Neural cell (in vitro differentiated cells): ENCODE data around the gene PML. TPM values are rescaled to one million over a fixed set of nuclear protein-coding genes. Genes with fewer than 3 reads are reported as not detected.

Experiments
- H2AFZ ChIP-seq: fragments of 200-600, 300-800 bp; sonication (generic), shearing (Covaris generic); 2 replicates; pipeline ENCODE4 v1.6.0; 2014; ENCODE audit warnings: low read depth, mild to moderate bottlenecking, antibody characterized with exemption, low read length, moderate library complexity
- H3F3A ChIP-seq: fragments of 200-600 bp; shearing (Covaris generic); 2 replicates; pipeline ENCODE4 v1.6.1; 2016; ENCODE audit warnings: mild to moderate bottlenecking, moderate library complexity, mixed read lengths, antibody characterized with exemption, low read length; ENCODE audit not compliant: insufficient read depth, poor library complexity, severe bottlenecking
- H3K27ac ChIP-seq: fragments of 200-600, 300-800 bp; sonication (generic), shearing (Covaris generic); 2 replicates; pipeline ENCODE4 v1.5.1; 2014; ENCODE audit warnings: mild to moderate bottlenecking, low read length, moderate library complexity
- H3K27me3 ChIP-seq: fragments of 300-800, 200-600 bp; sonication (generic), shearing (Covaris generic); 2 replicates; pipeline ENCODE4 v1.6.0; 2014; ENCODE audit warnings: mild to moderate bottlenecking, low read depth, low read length, moderate library complexity; ENCODE audit not compliant: insufficient read depth
- H3K36me3 ChIP-seq: fragments of 300-800, 200-600 bp; sonication (generic), shearing (Covaris generic); 2 replicates; pipeline ENCODE4 v1.5.1; 2014; ENCODE audit warnings: mild to moderate bottlenecking, antibody characterized with exemption, low read length, moderate library complexity; ENCODE audit not compliant: insufficient read depth
- H3K4me2 ChIP-seq: fragments of 300-800, 200-600 bp; sonication (generic), shearing (Covaris generic); 2 replicates; pipeline ENCODE4 v1.6.0; 2014; ENCODE audit warnings: mild to moderate bottlenecking, low read length
- H3K4me3 ChIP-seq: fragments of 300-800, 200-600 bp; sonication (generic), shearing (Covaris generic); 2 replicates; pipeline ENCODE4 v1.5.1; 2014; ENCODE audit warnings: mild to moderate bottlenecking, low read length, moderate library complexity
- H3K79me2 ChIP-seq: fragments of 200-600 bp; shearing (Covaris generic); replicated peaks from 2 replicates; pipeline ENCODE4 v1.6.0; 2014; ENCODE audit warnings: mild to moderate bottlenecking, low read length, moderate library complexity; ENCODE audit not compliant: insufficient read depth
- H3K9ac ChIP-seq: fragments of 300-800, 200-600 bp; sonication (generic), shearing (Covaris generic); 2 replicates; pipeline ENCODE4 v1.6.1; 2016; ENCODE audit warnings: mild to moderate bottlenecking, low read length, mixed read lengths
- H3K9me2 ChIP-seq: fragments of 200-600 bp; shearing (Covaris generic); 2 replicates; pipeline ENCODE4 v1.6.1; 2016; ENCODE audit warnings: mild to moderate bottlenecking, low read length, mixed read lengths; ENCODE audit not compliant: insufficient read depth
- H3K9me3 ChIP-seq: fragments of 200-600, 300-800 bp; sonication (generic), shearing (Covaris generic); 2 replicates; pipeline ENCODE4 v1.6.1; 2016; ENCODE audit warnings: mild to moderate bottlenecking, mixed run types, low read length, moderate library complexity, mixed read lengths
- H4K20me1 ChIP-seq: fragments of 200-600 bp; shearing (Covaris generic); 2 replicates; pipeline ENCODE4 v1.6.1; 2016; ENCODE audit warnings: mild to moderate bottlenecking, mixed run types; ENCODE audit not compliant: insufficient read depth
- EP300 ChIP-seq: fragments of 450-650 bp; conservative IDR thresholded peaks from 2 replicates; pipeline ENCODE4 v1.6.1; 2014; ENCODE audit warnings: antibody characterized with exemption, mild to moderate bottlenecking, moderate library complexity; ENCODE audit not compliant: poor library complexity, severe bottlenecking
- EZH2 ChIP-seq: fragments of 200-600, 300-800 bp; shearing (Covaris generic), sonication (generic); IDR thresholded peaks from 2 replicates; pipeline ENCODE4 v1.6.1; 2014; ENCODE audit warnings: antibody characterized with exemption, low read length, borderline replicate concordance, mild to moderate bottlenecking; ENCODE audit not compliant: insufficient read depth, poor library complexity, severe bottlenecking
- MXI1 ChIP-seq: fragments of 450-650 bp; conservative IDR thresholded peaks from 2 replicates; pipeline ENCODE4 v1.6.1; 2014; ENCODE audit warnings: antibody characterized with exemption, mild to moderate bottlenecking; ENCODE audit not compliant: poor library complexity, severe bottlenecking
- POLR2AphosphoS5 ChIP-seq: IDR thresholded peaks from 2 replicates; pipeline ENCODE4 v1.6.1; 2012
- RAD21 ChIP-seq: fragments of 450-650 bp; conservative IDR thresholded peaks from 2 replicates; pipeline ENCODE4 v1.6.1; 2014; ENCODE audit warnings: antibody characterized with exemption, mild to moderate bottlenecking, moderate library complexity
- SMC3 ChIP-seq: fragments of 450-650 bp; conservative IDR thresholded peaks from 2 replicates; pipeline ENCODE4 v1.6.1; 2014; ENCODE audit warnings: antibody characterized with exemption, mild to moderate bottlenecking, moderate library complexity; ENCODE audit not compliant: poor library complexity
- TAF1 ChIP-seq: IDR thresholded peaks from 2 replicates; pipeline ENCODE4 v1.6.1; 2012; ENCODE audit warnings: low read depth
- polyA plus RNA-seq: library from polyadenylated mRNA; depleted of rRNA; stranded (reverse); fragments of >200 nt; gene quantifications from 2 replicates; pipeline ENCODE4 v1.2.3, GENCODE V29; 2014
- TF ChIP-seq, protein P1 (sequence below): fragments of 450-650 bp; IDR thresholded peaks from 2 replicates; pipeline ENCODE4 v1.5.1; 2014; ENCODE audit warnings: antibody characterized with exemption, mild to moderate bottlenecking, moderate library complexity; ENCODE audit not compliant: poor library complexity, severe bottlenecking
- TF ChIP-seq, protein P2 (sequence below): IDR thresholded peaks from 2 replicates; pipeline ENCODE4 v1.6.1; 2012; ENCODE audit warnings: borderline replicate concordance

PML gene
- polyA plus RNA-seq, 1 donor from 2014 or later: 4.7 TPM

DNA sequence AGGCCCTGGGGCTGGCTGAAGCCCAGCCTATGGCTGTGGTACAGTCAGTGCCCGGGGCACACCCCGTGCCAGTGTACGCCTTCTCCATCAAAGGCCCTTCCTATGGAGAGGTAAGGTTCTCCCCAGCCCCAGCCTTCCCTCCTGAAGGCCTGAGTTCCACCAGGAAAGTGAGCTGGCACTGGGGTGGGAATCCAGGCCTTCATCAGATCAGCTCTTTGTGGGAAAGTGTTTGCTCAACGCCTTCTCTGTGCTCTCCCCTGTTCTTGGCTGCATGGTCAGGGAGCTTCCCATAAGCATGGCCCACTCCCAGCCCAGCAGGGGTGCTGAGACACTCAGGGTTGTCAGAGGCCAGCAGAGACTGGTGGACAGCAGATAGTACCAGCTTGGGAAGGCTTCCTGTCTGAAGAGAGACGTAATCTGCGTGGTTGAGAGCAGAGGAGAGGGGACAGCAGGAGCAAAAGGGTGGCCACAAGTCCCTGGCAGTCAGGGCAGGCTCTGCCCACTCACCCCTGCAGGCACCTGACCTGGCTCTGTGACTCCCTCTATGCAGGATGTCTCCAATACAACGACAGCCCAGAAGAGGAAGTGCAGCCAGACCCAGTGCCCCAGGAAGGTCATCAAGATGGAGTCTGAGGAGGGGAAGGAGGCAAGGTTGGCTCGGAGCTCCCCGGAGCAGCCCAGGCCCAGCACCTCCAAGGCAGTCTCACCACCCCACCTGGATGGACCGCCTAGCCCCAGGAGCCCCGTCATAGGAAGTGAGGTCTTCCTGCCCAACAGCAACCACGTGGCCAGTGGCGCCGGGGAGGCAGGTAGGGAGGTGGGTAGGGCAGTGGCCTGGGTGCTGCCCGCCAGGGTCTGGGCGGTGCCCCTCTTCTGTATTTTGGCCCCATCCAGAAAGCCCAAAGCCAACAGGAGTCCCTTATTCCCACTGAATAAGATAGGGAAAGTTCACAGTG, 38.4 kb downstream of the PML start:
- H3F3A ChIP-seq: no peaks in the 10 kb centered on the region
- no peaks in the 10 kb centered on the region for H3K36me3 ChIP-seq
- no peaks in the 10 kb centered on the region for H3K9me3 ChIP-seq
- H3K4me3 ChIP-seq: no peak overlapping the region
- no peak overlapping the region for H3K9ac ChIP-seq
- no peaks in the 10 kb centered on the region for H4K20me1 ChIP-seq
- H3K79me2 ChIP-seq: no peaks in the 10 kb centered on the region
- H3K9me2 ChIP-seq: no peaks in the 10 kb centered on the region
- no peak overlapping the region for H3K4me2 ChIP-seq
- no peaks in the 10 kb centered on the region for H3K27me3 ChIP-seq
- TF ChIP-seq EP300 (no peak), TAF1 (no peak), SMC3 (no peak), RAD21 (no peak), POLR2AphosphoS5 (no peak), MXI1 (no peak), EZH2 (no peak)
- TF ChIP-seq, protein P1, sequence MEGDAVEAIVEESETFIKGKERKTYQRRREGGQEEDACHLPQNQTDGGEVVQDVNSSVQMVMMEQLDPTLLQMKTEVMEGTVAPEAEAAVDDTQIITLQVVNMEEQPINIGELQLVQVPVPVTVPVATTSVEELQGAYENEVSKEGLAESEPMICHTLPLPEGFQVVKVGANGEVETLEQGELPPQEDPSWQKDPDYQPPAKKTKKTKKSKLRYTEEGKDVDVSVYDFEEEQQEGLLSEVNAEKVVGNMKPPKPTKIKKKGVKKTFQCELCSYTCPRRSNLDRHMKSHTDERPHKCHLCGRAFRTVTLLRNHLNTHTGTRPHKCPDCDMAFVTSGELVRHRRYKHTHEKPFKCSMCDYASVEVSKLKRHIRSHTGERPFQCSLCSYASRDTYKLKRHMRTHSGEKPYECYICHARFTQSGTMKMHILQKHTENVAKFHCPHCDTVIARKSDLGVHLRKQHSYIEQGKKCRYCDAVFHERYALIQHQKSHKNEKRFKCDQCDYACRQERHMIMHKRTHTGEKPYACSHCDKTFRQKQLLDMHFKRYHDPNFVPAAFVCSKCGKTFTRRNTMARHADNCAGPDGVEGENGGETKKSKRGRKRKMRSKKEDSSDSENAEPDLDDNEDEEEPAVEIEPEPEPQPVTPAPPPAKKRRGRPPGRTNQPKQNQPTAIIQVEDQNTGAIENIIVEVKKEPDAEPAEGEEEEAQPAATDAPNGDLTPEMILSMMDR: no peak
- TF ChIP-seq, protein P2, sequence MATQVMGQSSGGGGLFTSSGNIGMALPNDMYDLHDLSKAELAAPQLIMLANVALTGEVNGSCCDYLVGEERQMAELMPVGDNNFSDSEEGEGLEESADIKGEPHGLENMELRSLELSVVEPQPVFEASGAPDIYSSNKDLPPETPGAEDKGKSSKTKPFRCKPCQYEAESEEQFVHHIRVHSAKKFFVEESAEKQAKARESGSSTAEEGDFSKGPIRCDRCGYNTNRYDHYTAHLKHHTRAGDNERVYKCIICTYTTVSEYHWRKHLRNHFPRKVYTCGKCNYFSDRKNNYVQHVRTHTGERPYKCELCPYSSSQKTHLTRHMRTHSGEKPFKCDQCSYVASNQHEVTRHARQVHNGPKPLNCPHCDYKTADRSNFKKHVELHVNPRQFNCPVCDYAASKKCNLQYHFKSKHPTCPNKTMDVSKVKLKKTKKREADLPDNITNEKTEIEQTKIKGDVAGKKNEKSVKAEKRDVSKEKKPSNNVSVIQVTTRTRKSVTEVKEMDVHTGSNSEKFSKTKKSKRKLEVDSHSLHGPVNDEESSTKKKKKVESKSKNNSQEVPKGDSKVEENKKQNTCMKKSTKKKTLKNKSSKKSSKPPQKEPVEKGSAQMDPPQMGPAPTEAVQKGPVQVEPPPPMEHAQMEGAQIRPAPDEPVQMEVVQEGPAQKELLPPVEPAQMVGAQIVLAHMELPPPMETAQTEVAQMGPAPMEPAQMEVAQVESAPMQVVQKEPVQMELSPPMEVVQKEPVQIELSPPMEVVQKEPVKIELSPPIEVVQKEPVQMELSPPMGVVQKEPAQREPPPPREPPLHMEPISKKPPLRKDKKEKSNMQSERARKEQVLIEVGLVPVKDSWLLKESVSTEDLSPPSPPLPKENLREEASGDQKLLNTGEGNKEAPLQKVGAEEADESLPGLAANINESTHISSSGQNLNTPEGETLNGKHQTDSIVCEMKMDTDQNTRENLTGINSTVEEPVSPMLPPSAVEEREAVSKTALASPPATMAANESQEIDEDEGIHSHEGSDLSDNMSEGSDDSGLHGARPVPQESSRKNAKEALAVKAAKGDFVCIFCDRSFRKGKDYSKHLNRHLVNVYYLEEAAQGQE: no peak
- no peak overlapping the region for H2AFZ ChIP-seq
- no peak overlapping the region for H3K27ac ChIP-seq

DNA sequence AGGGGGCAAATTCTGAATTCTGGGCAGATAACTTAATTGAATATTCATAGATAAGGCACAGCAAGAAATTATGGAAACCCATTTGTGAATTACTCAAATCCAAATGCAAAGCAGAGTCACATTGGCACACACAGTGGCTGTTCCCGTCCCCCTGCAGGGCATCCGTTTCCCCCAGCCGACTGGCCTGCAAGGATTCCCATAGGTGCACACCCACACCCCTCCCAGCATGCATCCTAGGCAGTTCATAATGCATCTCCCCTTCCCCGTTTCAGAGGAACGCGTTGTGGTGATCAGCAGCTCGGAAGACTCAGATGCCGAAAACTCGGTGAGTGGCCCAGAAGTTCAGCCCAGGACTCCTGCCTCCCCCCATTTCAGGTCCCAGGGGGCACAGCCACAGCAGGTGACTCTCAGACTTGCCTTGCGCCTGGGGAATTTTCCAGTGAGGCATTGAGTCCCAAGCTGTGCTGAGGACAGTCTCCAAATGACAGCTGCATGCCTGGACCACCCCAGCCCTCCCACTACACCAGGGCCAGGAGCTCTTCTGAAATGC, 39.8 kb downstream of the PML start:
- Histone ChIP-seq H3K27ac (no peak overlapping the region), H3K36me3 (no peaks in the 10 kb centered on the region), H3K9me2 (no peaks in the 10 kb centered on the region), H3K27me3 (no peaks in the 10 kb centered on the region), H3K9ac (no peak overlapping the region), H3K9me3 (no peaks in the 10 kb centered on the region), H3F3A (no peaks in the 10 kb centered on the region), H2AFZ (no peak overlapping the region), H3K4me2 (no peak overlapping the region), H3K4me3 (no peak overlapping the region), H3K79me2 (no peaks in the 10 kb centered on the region), H4K20me1 (no peaks in the 10 kb centered on the region)
- TF ChIP-seq MXI1 (no peak), EP300 (no peak), TAF1 (no peak), EZH2 (no peak), SMC3 (no peak), POLR2AphosphoS5 (no peak), RAD21 (no peak)
- TF ChIP-seq, protein P1: no peak
- TF ChIP-seq, protein P2: no peak
